Upper lobe of right lung (tissue), 1 donor: ENCODE measurements around the gene EXOC4. TPM values are rescaled to one million over a fixed set of nuclear protein-coding genes. Genes with fewer than 3 reads are reported as not detected.

Experiments used
- ATAC-seq: fragments of 200-7000 bp; cut with Tn5 transposase; one replicate; pipeline ENCODE4 v1.9.1; 2020; ENCODE audit warnings: mild to moderate bottlenecking, moderate library complexity
- DNase-seq: peaks from one replicate; pipeline ENCODE4 v3.0.0-alpha.2; 2020
- H3K27ac ChIP-seq: fragments of 200-600 bp; one replicate; pipeline ENCODE4 v1.8.0; 2022
- H3K27me3 ChIP-seq: fragments of 200-600 bp; one replicate; pipeline ENCODE4 v1.8.0; 2022; ENCODE audit warnings: mild to moderate bottlenecking
- H3K36me3 ChIP-seq: fragments of 200-600 bp; one replicate; pipeline ENCODE4 v1.8.0; 2022
- H3K4me1 ChIP-seq: fragments of 200-600 bp; one replicate; pipeline ENCODE4 v1.8.0; 2022
- H3K4me3 ChIP-seq: fragments of 200-600 bp; one replicate; pipeline ENCODE4 v1.8.0; 2022; ENCODE audit warnings: mild to moderate bottlenecking
- H3K9me3 ChIP-seq: fragments of 200-600 bp; one replicate; pipeline ENCODE4 v1.8.0; 2022
- CTCF ChIP-seq: fragments of 200-600 bp; IDR thresholded peaks from one replicate; pipeline ENCODE4 v1.8.0; 2022; ENCODE audit warnings: antibody characterized with exemption
- intact Hi-C: fragments of 100-400 bp; cut with DNase I; formaldehyde crosslinking; loops from one replicate; pipeline ENCODE4 v1.11.0; 2022
- total RNA-seq: library from RNA; stranded (reverse); fragmentation: NEBNext Ultra II Directional; extraction: Animal tissue kit (Norgen Biotek cat#: 25700); gene quantifications from one replicate; pipeline ENCODE4 v1.2.1, GENCODE V29; 2021
- donor health status: DM: no; HTN: yes; CAD: no; lungs with severe emphysema.

Gene EXOC4
- total RNA-seq, 1 donor from 2014 or later, result 73.5 TPM

- intact Hi-C loops, result no loop called here
- H3K4me3 ChIP-seq, result no peak overlapping the region
- H3K27ac ChIP-seq, result no peak overlapping the region
- DNase-seq (no peak), ATAC-seq (no peak)
- no peaks in the 10 kb centered on the region for H3K9me3 ChIP-seq
- no peaks in the 10 kb centered on the region for H3K27me3 ChIP-seq
- no peak for TF ChIP-seq CTCF
- peaks cover 2% of the 10 kb centered on the region for H3K4me1 ChIP-seq
- H3K36me3 ChIP-seq, result no peaks in the 10 kb centered on the region
These were observed 630.7 kb downstream of the EXOC4 start for GRCh38 chr7:133883591-133883990.

DNA sequence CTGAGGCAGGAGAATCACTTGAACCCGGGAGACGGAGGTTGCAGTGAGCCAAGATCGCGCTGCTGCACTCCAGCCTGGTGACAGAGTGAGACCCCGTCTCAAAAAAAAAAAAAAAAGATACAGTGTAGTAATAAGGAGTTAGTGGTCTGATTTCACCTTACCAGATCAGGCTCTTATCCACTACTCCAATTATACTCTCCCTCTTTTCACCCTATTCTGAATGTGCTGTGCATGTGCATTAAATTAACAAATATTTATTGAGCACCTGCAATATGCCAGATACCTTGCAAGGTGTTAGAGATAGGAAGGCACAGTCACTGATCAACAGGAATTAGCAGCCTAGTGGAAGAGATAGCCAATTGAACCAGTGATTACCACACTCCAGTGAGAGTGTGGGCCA lies 632.3 kb downstream of the EXOC4 start:
- intact Hi-C loops, result no loop called here
- no peak for TF ChIP-seq CTCF

DNA sequence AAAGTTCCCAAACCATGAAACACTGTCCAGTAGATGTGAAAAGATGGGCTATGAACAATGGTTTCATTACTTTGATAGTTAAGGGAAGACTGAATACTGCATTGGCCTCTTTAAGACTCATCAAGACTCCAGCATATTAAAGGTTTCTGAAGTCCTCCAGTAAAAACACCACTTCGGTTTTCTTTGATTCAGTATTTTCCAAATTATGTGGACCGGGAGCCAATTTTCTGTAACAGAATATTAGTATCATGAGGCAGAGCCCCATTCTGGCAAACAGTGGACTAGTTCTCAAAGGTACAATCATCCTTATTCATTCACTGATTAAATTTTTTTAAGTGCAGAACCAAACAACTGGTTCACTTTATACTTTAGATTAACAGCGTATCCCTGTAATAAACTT lies 633.2 kb downstream of the EXOC4 start:
- intact Hi-C loops, result no loop called here
- Histone ChIP-seq H3K9me3 (no peaks in the 10 kb centered on the region), H3K4me3 (no peak overlapping the region), H3K27me3 (no peaks in the 10 kb centered on the region), H3K36me3 (no peaks in the 10 kb centered on the region), H3K27ac (no peak overlapping the region), H3K4me1 (peaks cover 2% of the 10 kb centered on the region)
- DNase-seq (no peak), ATAC-seq (no peak)
- TF ChIP-seq CTCF, result no peak

More for the DNA sequence above, 632.3 kb downstream of the EXOC4 start:
- Histone ChIP-seq H3K27me3 (no peaks in the 10 kb centered on the region), H3K36me3 (no peaks in the 10 kb centered on the region), H3K4me3 (no peak overlapping the region), H3K27ac (no peak overlapping the region), H3K4me1 (peaks cover 2% of the 10 kb centered on the region), H3K9me3 (no peaks in the 10 kb centered on the region)
- no peak for ATAC-seq
- DNase-seq, result no peak

GRCh38 chr7:133886797-133887196 lies 633.9 kb downstream of the EXOC4 start:
- Histone ChIP-seq H3K27ac (no peak overlapping the region), H3K27me3 (no peaks in the 10 kb centered on the region), H3K9me3 (no peaks in the 10 kb centered on the region), H3K4me1 (peaks cover 2% of the 10 kb centered on the region), H3K4me3 (no peak overlapping the region), H3K36me3 (no peaks in the 10 kb centered on the region)
- no peak for TF ChIP-seq CTCF
- ATAC-seq (no peak), DNase-seq (no peak)
- intact Hi-C loops, result no loop called here

- Histone ChIP-seq H3K27me3 (no peaks in the 10 kb centered on the region), H3K27ac (no peak overlapping the region), H3K4me1 (peaks cover 2% of the 10 kb centered on the region), H3K36me3 (no peaks in the 10 kb centered on the region), H3K9me3 (no peaks in the 10 kb centered on the region), H3K4me3 (no peak overlapping the region)
- TF ChIP-seq CTCF, result no peak
- ATAC-seq (no peak), DNase-seq (no peak)
- intact Hi-C loops, result no loop called here
These were observed 634.6 kb downstream of the EXOC4 start for GRCh38 chr7:133887459-133887858.
